Epidermal melanocyte (primary cell): ENCODE measurements around the gene PCBP2.
A peak's percentile ranks its signal among the peaks of the same experiment; 100 is the strongest.
"Not testable (repeated sequence)": the region's sequence is repeated elsewhere in the genome, so short reads cannot be mapped to it uniquely, and the experiment has no call there.

Experiments
- DNase-seq: peaks from one replicate; pipeline ENCODE4 v3.0.0; 2011; ENCODE audit warnings: low spot score; ENCODE audit not compliant: insufficient read length

PCBP2 gene

DNA sequence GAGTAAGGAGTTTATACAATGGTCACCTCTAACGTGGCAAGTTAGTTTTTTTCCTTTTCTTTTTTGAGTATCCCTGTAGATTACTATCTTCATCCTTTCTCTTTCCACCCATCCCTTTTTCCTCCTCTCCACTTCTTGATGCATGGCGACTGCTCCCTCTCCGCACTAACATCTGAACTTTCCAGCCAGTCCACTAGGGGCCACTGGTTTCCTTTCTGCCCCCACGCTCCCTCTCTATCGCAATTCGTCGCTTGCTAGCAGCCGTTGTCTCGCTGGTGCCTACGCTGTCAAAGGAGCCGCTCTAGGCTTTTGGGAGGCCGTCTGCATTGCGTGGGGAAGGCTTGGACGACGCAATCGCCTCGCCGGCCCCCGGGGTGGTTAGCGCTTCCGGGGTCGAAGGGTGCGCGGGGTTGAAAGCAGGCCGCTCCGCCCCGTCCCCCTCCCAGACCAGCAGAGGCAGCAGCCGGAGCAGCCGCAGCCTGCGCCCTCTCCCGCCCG lies at the start of gene PCBP2:
Gene PCBP2, plus strand, starts transcription at position 442 of the 498 bp plus-strand sequence. CDS start 2,699 bp downstream, outside the sequence.
- peak; percentile 95 for DNase-seq

GRCh38 chr12:53402351-53402750 lies 49.6 kb upstream of the PCBP2 start:
- not testable (repeated sequence) for DNase-seq

- DNase-seq, result no peak
Measured at GRCh38 chr12:53402871-53403270, 49.0 kb upstream of the PCBP2 start.

DNA sequence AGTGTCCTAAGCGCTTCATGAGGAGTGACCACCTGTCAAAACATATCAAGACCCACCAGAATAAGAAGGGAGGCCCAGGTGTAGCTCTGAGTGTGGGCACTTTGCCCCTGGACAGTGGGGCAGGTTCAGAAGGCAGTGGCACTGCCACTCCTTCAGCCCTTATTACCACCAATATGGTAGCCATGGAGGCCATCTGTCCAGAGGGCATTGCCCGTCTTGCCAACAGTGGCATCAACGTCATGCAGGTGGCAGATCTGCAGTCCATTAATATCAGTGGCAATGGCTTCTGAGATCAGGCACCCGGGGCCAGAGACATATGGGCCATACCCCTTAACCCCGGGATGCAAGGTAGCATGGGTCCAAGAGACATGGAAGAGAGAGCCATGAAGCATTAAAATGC lies 41.0 kb upstream of the PCBP2 start:
- no peak for DNase-seq

GRCh38 chr12:53413485-53414204 lies 38.3 kb upstream of the PCBP2 start:
- no peak for DNase-seq

GRCh38 chr12:53414756-53415417 lies 37.0 kb upstream of the PCBP2 start:
- no peak for DNase-seq

GRCh38 chr12:53415752-53416389 lies 36.0 kb upstream of the PCBP2 start:
- not testable (repeated sequence) for DNase-seq

DNA sequence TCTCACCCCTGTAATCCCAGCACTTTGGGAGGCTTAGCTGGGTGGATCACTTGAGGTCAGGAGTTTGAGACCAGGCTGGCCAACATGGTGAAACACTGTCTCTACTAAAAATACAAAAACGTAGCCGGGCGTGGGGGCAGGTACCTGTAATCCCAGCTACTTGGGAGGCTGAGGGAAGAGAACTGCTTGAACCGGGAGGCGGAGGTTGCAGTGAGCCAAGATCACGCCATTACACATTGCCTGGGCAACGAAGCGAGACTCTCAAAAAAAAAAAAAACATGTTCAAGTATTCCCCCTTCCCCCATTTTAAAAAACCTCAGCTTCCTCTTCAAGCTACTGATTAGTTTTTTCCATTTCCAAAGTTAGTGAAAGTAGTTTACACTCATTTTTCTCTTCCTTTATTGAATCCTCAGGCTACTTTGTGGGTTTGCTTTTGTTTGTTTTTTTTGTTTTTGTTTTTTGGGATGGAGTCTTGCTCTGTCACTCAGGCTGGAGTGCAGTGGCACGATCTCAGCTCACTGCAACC lies 34.5 kb upstream of the PCBP2 start:
- DNase-seq, result not testable (repeated sequence)

DNA sequence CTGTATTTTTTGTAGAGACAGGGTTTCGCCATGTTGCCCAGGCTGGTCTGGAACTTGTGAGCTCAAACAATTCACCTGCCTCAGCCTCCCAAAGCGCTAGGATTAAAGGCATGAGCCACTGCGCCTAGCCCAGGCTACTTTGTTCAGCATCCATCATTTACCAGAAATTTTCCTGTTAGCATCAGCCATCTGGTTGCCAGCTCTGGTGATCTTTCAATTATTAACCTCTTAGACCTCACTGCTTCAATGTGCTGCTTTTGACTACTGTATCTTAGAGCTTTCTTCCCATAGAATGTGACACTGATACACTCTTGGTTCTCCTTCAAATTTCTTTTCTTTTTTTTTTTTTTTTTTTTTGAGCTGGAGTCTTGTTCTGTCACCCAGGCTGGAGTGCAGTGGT lies 33.7 kb upstream of the PCBP2 start:
- no peak for DNase-seq

DNA sequence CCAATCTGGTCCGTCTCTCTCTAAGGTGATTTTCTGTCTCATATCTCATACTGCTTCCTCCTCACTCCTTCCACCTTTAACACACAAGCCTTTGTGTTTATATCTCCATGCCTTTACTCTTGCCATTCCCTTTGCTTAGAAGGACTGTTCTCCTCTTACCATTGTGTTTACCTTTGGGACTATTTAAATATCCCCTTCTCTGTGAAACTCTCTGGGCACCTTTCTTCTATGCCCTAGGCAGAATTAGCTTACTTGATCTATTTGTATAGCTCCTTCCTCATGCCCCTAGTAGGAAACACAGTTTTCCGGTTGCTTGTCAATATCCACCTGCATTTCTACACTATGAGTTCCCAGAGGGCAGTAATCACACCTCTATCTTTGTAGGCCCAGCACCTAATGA lies 32.1 kb upstream of the PCBP2 start:
- DNase-seq, result no peak

DNA sequence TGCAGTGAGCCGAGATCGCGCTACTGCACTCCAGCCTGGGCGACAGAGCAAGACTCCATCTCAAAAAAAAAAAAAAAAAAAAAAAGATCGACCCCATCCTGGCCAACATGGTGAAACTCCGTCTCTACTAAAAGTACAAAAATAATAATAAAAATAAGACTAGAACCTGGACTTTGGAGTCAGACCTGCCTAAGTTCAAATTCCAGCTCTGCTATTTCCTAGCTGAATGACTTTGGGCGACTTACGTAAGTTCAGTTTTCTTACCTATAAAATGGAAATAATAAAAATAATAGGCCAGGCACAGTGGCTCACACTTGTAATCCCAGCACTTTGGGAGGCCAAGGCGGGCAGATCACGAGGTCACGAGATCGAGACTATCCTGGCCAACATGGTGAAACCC lies 29.7 kb upstream of the PCBP2 start:
- DNase-seq, result not testable (repeated sequence)

DNA sequence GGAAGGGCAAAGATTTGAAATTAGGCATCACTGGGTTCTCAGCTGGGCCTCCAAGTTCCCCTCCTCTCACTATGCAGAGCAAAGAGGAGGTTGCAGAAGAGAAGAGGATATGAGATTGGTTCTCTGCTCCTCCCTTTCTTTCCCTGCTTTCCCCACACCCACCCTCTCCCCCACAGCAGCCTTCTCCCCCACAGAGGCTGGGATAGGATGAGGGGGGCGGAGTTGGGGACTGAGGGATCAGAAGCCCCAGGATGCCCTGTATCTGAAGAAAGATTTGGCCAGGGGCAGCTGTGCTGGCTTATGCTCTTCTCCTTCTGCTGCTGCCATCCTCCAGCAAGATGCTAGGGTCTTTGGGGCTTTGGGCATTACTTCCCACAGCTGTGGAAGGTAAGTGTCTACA lies 28.3 kb upstream of the PCBP2 start, which contains the start of gene AMHR2:
Gene AMHR2, plus strand, starts transcription at position 259 of the 400 bp plus-strand sequence. Its CDS starts 80 bp downstream, at position 339.
- DNase-seq, result no peak

GRCh38 chr12:53424626-53425514 lies 27.0 kb upstream of the PCBP2 start:
- DNase-seq, result no peak

- no peak for DNase-seq
Measured at GRCh38 chr12:53425515-53426150, 26.3 kb upstream of the PCBP2 start.

DNA sequence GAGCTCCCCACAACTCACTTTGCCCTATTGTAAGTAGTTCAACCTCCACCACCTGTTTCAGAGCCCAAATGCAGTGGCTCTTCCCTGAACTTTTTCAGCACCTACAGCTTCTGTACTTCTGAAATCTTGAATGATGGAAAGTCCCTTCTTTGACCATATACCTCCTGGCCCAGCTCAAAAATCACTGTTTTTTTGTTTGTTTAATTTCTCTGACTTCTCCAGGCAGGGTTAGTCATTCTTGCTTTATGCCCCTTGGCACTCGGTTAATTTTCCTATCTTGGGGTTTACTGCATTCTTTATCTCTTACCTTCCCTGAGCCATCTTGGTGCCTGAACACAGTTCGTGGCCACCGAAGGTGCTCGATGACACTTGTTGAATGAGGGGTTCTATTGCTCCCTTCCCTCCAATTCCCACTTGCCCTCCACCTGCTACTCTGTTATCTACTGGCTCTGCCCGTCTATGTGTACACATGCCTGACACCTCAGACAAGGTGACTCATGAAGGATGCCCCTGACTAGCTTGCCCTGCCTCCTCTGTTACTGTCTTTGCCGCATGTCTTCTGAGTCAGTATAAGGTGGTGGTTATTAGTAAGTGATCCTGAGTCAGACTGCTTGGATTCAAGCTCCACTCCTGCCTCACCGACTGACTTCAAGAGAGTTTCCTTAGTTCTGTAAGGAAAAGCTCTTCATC lies 23.9 kb upstream of the PCBP2 start:
- no peak for DNase-seq

GRCh38 chr12:53428741-53429140 lies 23.2 kb upstream of the PCBP2 start:
- DNase-seq, result no peak

- DNase-seq, result no peak
Measured at GRCh38 chr12:53430116-53430515, 21.8 kb upstream of the PCBP2 start.

- no peak for DNase-seq
Measured at GRCh38 chr12:53431187-53431586, 20.7 kb upstream of the PCBP2 start.

DNA sequence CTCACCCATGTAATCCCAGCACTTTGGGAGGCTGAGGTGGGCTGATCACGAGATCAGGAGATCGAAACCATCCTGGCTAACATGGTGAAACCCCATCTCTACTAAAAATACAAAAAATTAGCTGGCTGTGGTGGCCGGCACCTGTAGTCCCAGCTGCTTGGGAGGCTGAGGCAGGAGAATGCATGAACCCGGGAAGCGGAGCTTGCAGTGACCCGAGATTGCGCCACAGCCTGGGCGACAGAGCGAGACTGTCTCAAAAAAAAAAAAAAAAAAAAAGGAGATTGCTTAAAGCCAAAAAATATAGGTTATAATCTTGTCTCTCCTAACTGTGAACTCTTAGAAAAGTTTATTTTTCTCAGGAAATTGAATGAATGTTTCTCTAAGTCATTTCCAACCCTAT lies 16.6 kb upstream of the PCBP2 start:
- not testable (repeated sequence) for DNase-seq

GRCh38 chr12:53439582-53439981 lies 12.3 kb upstream of the PCBP2 start:
- not testable (repeated sequence) for DNase-seq
